Peyer's patch (tissue), 4 donors: Measurements from ENCODE around the gene ZNF468.
"Not testable (repeated sequence)": the region's sequence is repeated elsewhere in the genome, so short reads cannot be mapped to it uniquely, and the experiment has no call there.

Experiments used
- CTCF ChIP-seq, 6 experiments: fragments of 450-650 bp in 4 of 6; fragments of 200-600 bp in 2 of 6; sonication (generic) in 1 of 6; IDR thresholded peaks; one replicate each; pipeline ENCODE4 v1.5.1; 2017 to 2019; ENCODE audit warnings: antibody characterized with exemption in 6 of 6, mild to moderate bottlenecking in 3 of 6, moderate library complexity in 1 of 6
- POLR2A ChIP-seq, 2 donors: fragments of 450-650 bp; IDR thresholded peaks; one replicate each; pipeline ENCODE4 v1.5.1; 2017; ENCODE audit warnings: antibody characterized with exemption in 2 of 2, mild to moderate bottlenecking in 2 of 2, moderate library complexity in 2 of 2

GRCh38 chr19:52840825-52841465, 16.5 kb downstream of the ZNF468 start:
- TF ChIP-seq CTCF, POLR2A (IDR thresholded peaks at IDR 0.05): not testable (repeated sequence)
